GM12891 (cell line): ENCODE results near the gene JAZF1.

ENCODE experiments used
- DNase-seq: peaks from one replicate; pipeline ENCODE4 v3.0.0; 2011; ENCODE audit warnings: low spot score; ENCODE audit not compliant: insufficient read length
- FAIRE-seq: peaks from 2 replicates; lab custom pipeline; 2011; peaks lifted over from hg19 to GRCh38; lab: Jason Lieb, UNC
- PAX5 ChIP-seq: IDR thresholded peaks from 2 replicates; pipeline ENCODE4 v1.6.1; 2011; ENCODE audit warnings: low read length, moderate library complexity, mild to moderate bottlenecking; ENCODE audit not compliant: insufficient read depth, severe bottlenecking
- POLR2A ChIP-seq: IDR thresholded peaks from 2 replicates; pipeline ENCODE4 v1.6.1; 2011; ENCODE audit warnings: low read depth, low read length, control low read depth
- POLR2AphosphoS5 ChIP-seq: IDR thresholded peaks from 2 replicates; pipeline ENCODE4 v1.6.1; 2011; ENCODE audit warnings: low read depth, low read length, control low read depth
- POU2F2 ChIP-seq: IDR thresholded peaks from 2 replicates; pipeline ENCODE4 v1.6.1; 2011; ENCODE audit warnings: low read depth, mild to moderate bottlenecking, control low read depth, low read length, moderate library complexity
- SPI1 ChIP-seq: IDR thresholded peaks from 2 replicates; pipeline ENCODE4 v1.6.1; 2011; ENCODE audit warnings: low read depth, low read length, control low read depth
- TAF1 ChIP-seq: IDR thresholded peaks from 2 replicates; pipeline ENCODE4 v1.6.1; 2011; ENCODE audit warnings: low read depth, low read length, control low read depth

JAZF1 gene

DNA sequence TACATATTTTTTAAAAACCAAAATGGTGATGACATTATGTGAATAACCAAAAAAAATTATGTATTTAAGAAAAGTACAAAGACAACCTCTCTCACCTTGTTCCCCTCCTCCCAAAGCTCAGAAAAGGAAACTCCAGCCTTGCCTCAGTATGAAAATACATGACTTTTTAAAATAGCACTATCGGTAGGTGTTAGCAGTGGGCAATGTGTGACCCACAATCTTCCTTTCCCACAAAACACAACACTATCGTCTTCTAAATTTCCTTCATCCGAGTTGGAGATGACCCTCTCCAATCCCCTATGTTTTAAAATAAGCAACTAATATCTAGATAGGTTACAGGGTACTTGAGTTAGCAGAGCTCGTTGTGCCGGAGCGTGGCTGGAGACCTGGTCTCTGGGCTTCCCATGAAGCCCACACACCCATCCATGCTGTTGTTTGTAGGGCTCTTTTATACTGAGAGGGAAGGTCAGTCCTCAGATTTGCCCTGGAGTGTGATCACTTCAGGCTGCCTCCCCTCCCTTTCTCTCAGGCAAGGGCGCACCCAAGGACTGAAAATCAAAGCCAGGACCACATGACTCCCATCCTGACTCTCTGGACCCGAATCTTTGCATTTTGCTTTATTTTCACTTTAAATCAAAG, 107.6 kb downstream of the JAZF1 start:
- FAIRE-seq = no peak
- TF ChIP-seq SPI1 (no peak), PAX5 (no peak), POLR2AphosphoS5 (no peak), TAF1 (no peak), POU2F2 (no peak), POLR2A (no peak)

GRCh38 chr7:28071570-28071969, 109.0 kb downstream of the JAZF1 start:
- no peak for TF ChIP-seq POLR2AphosphoS5
- no peak for TF ChIP-seq SPI1
- TF ChIP-seq PAX5 = no peak
- no peak for TF ChIP-seq POU2F2
- TF ChIP-seq POLR2A = no peak
- DNase-seq (no peak), FAIRE-seq (no peak)

More for the DNA sequence above, 107.6 kb downstream of the JAZF1 start:
- no peak for DNase-seq

DNA sequence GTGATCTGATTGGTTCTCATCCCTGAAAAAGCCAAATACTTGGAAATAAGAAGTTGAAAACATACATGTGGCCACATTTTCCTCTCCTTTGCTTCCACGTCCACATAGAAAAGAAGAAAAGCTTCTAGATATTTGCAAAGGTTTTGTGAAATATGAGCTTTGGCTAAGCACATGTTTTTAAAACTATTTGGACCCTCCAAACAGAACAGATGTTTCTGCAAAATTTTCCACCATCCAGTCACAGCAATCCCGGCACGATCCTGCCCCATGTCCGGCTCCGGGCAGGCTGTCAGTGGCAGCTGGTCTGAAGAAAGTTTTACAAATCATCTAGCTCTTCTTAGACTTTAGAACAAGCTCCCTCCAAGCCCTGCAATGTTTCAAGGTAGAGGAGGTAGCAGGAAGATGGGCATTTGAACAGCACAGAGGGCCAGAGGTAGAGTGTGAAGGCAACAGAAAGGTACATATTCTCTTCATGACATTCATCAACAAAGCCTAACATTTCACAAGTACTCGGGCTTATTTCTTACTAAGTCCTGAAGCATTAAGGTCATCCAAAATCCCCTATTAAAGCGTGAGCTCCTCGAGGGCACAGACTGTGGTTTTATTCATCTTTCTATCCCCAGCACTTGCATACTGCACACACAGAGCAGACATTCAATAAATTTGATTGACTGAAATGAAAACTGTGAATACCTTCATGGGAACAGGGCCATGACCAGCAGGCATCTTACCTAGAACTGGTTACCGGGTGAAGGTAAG, 110.1 kb downstream of the JAZF1 start:
- TF ChIP-seq POLR2AphosphoS5 = no peak
- no peak for TF ChIP-seq TAF1
- FAIRE-seq (no peak), DNase-seq (no peak)

DNA sequence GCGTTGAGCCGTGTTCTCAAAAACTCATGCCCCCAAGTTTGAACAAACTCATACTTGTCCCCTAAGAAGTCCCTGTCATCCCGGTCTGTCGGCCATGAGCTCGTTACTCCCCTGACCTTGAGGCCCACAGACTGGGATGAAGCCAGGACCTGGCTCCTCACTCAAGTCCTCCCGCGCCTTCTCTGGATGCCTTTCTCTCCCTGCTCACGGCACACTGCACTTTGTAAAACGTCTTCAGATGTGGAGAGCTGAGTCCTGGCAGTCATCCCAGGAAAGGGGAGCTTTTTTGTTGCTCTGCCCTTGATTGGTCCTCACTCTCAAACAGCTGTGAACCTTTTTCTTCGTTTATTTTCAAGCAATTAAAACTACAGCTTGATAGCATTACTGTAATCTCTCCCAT, 110.8 kb downstream of the JAZF1 start:
- DNase-seq = no peak
- TF ChIP-seq POU2F2 = no peak
- TF ChIP-seq TAF1 = no peak
- TF ChIP-seq POLR2AphosphoS5 = no peak
- TF ChIP-seq POLR2A = no peak
- no peak for TF ChIP-seq PAX5
- no peak for TF ChIP-seq SPI1
- FAIRE-seq = no peak

DNA sequence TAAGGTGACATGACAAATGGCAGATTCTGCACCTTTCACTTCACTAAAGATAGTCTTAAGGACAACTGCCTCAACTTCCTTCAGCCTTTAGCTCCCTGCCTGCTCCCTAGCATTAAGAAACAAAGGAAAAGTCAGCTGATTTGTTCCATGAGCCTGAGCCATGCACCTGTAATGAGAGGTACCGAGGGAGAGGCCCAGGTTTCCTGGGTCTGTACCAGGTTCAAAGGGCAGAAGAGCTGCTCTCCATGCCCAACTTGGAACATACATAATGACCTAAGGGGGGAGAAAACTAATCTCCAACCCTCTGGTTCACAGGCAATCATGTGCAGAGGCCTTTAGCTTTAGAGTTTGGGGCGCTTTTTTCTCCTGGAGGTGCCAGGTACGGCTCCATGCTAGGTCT, 111.2 kb downstream of the JAZF1 start:
- FAIRE-seq = no peak
- no peak for DNase-seq

GRCh38 chr7:28068811-28069216, 111.8 kb downstream of the JAZF1 start:
- DNase-seq (no peak), FAIRE-seq (no peak)
- no peak for TF ChIP-seq PAX5
- no peak for TF ChIP-seq TAF1
- no peak for TF ChIP-seq SPI1
- no peak for TF ChIP-seq POLR2A
- TF ChIP-seq POLR2AphosphoS5 = no peak
- TF ChIP-seq POU2F2 = no peak

More for the DNA sequence above, 111.2 kb downstream of the JAZF1 start:
- TF ChIP-seq TAF1 (no peak), POU2F2 (no peak), POLR2A (no peak), PAX5 (no peak), SPI1 (no peak), POLR2AphosphoS5 (no peak)

- DNase-seq = no peak
- TF ChIP-seq POLR2AphosphoS5 (no peak), POU2F2 (no peak), PAX5 (no peak), POLR2A (no peak), TAF1 (no peak), SPI1 (no peak)
- no peak for FAIRE-seq
Measured at GRCh38 chr7:28067171-28067570, 113.4 kb downstream of the JAZF1 start.

DNA sequence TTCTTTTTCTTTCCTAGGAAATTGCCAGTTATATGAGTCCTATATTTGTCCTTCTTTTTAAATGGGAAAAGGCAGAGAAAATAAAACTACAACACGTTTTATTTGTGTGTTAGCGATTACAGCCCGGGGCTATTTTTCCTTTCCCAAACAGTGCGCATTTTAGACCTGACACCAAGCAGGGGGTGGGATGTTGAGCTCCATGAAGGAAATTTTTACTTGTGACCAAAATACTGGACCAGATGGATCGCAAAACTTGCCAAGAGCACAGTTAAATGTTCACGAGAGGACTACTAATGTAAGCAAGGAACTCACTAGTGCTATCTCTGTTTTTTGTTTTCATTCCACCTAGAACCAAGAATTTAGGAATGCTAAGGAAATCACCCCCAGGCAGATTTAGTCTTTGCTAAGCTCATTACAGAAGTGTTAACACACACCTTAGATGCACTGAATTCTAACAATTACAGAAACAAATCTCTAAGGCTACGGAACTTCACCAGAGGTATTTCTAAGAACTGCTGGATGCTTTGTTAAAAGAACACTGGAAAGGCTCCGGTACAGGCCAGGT, 114.8 kb downstream of the JAZF1 start:
- FAIRE-seq (no peak), DNase-seq (no peak)
- no peak for TF ChIP-seq POLR2A
- no peak for TF ChIP-seq SPI1
- no peak for TF ChIP-seq POLR2AphosphoS5
- TF ChIP-seq TAF1 = no peak
- no peak for TF ChIP-seq POU2F2
- TF ChIP-seq PAX5 = no peak

DNA sequence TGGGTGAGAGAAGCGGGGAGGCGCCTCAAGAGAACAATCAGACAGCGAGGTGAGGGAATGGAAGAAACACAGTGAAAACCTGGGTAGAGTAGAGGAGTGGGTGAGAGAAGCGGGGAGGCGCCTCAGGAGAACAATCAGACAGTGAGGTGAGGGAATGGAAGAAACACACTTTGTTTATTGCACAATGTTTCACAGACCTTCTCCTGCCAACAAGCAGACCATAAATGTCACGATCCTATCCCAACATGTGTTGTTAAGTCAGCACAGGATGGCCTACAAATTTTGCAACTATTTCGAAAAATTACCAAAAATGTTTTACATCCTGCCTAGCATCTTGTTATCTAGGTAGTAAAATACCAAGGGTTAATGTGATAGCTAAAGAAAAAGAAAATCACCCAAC, 115.3 kb downstream of the JAZF1 start:
- DNase-seq (no peak), FAIRE-seq (no peak)
- no peak for TF ChIP-seq POLR2A
- no peak for TF ChIP-seq SPI1
- TF ChIP-seq POU2F2 = no peak
- TF ChIP-seq PAX5 = no peak
- no peak for TF ChIP-seq POLR2AphosphoS5
- no peak for TF ChIP-seq TAF1
